Endothelial cell (in vitro differentiated cells): ENCODE data around the gene FAM76B. TPM values are rescaled to one million over a fixed set of nuclear protein-coding genes. Genes with fewer than 3 reads are reported as not detected.

ENCODE experiments used
- DNase-seq: peaks from one replicate; pipeline ENCODE4 v3.0.0; 2021; ENCODE audit warnings: low spot score
- H3K27ac Mint-ChIP-seq: one replicate; pipeline ENCODE4 v1.8.0; 2021; ENCODE audit warnings: mixed read lengths, inconsistent platforms; ENCODE audit not compliant: unreplicated experiment
- H3K27me3 Mint-ChIP-seq: one replicate; pipeline ENCODE4 v1.8.0; 2021; ENCODE audit warnings: mild to moderate bottlenecking, moderate library complexity, mixed read lengths, inconsistent platforms; ENCODE audit not compliant: unreplicated experiment
- H3K36me3 Mint-ChIP-seq: one replicate; pipeline ENCODE4 v1.8.0; 2021; ENCODE audit warnings: mild to moderate bottlenecking, low read depth, mixed read lengths, inconsistent platforms; ENCODE audit not compliant: unreplicated experiment
- H3K4me1 Mint-ChIP-seq: one replicate; pipeline ENCODE4 v1.8.0; 2021; ENCODE audit warnings: mild to moderate bottlenecking, mixed read lengths, inconsistent platforms; ENCODE audit not compliant: unreplicated experiment
- H3K4me3 Mint-ChIP-seq: one replicate; pipeline ENCODE4 v1.8.0; 2021; ENCODE audit warnings: mild to moderate bottlenecking, mixed read lengths, inconsistent platforms; ENCODE audit not compliant: unreplicated experiment
- H3K9me3 Mint-ChIP-seq: one replicate; pipeline ENCODE4 v1.8.0; 2021; ENCODE audit warnings: mixed read lengths, inconsistent platforms; ENCODE audit not compliant: unreplicated experiment
- total RNA-seq: library from RNA; stranded (reverse); fragmentation: NEBNext Ultra II Directional; extraction: Animal tissue kit (Norgen Biotek cat#: 25700); gene quantifications from one replicate; pipeline ENCODE4 v1.2.1, GENCODE V29; 2021; ENCODE audit not compliant: unreplicated experiment
- TF ChIP-seq, protein P1 (sequence below): fragments of 200-600 bp; sonication (generic); IDR thresholded peaks from one replicate; pipeline ENCODE4 v1.5.0; 2021; ENCODE audit warnings: antibody characterized with exemption; ENCODE audit not compliant: unreplicated experiment

Gene FAM76B
- total RNA-seq, 1 donor from 2014 or later: 24.2 TPM

DNA sequence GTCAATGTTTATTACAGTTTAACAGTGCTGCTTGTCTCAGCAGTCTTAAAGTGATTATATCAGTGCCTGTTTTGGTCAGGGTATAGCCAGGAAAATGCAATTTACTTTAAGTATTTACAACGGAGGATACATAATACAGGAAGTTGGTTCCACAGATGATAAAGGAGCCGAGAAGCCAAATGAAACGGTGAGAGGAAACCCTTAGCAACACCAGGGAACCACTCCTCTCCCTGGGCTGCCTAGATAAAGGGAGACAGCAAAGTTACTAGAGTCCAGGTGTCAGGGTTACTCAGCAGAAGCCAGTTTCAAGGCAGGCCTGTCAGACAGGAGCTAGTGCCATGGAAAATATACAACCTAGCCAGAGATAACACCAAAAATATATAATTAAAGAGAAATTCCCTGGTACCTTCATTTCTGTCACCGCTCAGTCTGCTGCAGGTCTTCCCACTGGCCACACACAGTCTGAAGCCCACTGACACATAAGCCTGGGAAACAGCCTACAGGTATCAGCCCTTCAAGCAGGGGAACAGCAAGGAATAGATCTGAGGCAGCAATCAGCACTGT is 55.5 kb downstream of the FAM76B start:
- H3K27ac Mint-ChIP-seq: peak overlapping the region; percentile 89
- H3K36me3 Mint-ChIP-seq: no peaks in the 10 kb centered on the region
- no peak for DNase-seq
- H3K4me3 Mint-ChIP-seq: no peak overlapping the region
- H3K4me1 Mint-ChIP-seq: peaks cover 17% of the 10 kb centered on the region
- H3K9me3 Mint-ChIP-seq: no peaks in the 10 kb centered on the region
- no peaks in the 10 kb centered on the region for H3K27me3 Mint-ChIP-seq
- TF ChIP-seq, protein P1, sequence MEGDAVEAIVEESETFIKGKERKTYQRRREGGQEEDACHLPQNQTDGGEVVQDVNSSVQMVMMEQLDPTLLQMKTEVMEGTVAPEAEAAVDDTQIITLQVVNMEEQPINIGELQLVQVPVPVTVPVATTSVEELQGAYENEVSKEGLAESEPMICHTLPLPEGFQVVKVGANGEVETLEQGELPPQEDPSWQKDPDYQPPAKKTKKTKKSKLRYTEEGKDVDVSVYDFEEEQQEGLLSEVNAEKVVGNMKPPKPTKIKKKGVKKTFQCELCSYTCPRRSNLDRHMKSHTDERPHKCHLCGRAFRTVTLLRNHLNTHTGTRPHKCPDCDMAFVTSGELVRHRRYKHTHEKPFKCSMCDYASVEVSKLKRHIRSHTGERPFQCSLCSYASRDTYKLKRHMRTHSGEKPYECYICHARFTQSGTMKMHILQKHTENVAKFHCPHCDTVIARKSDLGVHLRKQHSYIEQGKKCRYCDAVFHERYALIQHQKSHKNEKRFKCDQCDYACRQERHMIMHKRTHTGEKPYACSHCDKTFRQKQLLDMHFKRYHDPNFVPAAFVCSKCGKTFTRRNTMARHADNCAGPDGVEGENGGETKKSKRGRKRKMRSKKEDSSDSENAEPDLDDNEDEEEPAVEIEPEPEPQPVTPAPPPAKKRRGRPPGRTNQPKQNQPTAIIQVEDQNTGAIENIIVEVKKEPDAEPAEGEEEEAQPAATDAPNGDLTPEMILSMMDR: no peak

DNA sequence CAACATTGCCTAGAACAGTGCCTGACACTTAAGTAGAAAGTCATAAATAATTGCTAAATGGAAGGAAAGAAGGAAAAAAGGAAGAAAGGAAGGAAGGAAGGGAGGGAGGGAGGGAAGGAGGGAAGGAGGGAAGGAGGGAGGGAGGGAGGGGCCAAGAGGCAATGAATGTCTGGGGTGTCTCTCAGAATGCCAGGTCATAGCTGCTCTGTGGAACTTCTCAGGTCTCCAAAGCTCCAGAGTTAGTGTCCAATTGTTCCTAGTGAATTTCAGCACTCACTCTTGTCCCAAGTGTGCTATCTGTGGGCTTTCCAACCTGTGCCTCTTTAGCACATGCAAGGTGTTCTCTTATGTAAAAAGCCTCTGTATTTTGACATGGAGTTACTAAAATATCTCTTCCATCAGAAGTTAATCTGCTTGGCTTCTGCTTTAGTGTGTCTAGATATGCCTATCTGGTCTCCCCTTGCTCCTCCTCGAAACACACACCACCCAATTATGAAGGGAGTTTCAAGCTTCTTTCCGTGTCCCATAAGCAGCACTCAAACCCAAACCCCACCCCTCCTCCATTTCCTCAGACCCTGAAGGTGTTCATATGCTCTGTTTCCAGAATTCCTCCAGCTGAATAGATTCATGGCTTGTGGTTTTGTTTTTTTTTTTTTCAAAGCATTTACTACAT is 56.5 kb downstream of the FAM76B start:
- DNase-seq: no peak
- Mint-ChIP-seq H3K4me3 (no peak overlapping the region), H3K36me3 (no peaks in the 10 kb centered on the region), H3K27me3 (no peaks in the 10 kb centered on the region), H3K4me1 (peaks cover 17% of the 10 kb centered on the region), H3K27ac (peak overlapping the region; percentile 25), H3K9me3 (no peaks in the 10 kb centered on the region)
- TF ChIP-seq, protein P1: no peak

DNA sequence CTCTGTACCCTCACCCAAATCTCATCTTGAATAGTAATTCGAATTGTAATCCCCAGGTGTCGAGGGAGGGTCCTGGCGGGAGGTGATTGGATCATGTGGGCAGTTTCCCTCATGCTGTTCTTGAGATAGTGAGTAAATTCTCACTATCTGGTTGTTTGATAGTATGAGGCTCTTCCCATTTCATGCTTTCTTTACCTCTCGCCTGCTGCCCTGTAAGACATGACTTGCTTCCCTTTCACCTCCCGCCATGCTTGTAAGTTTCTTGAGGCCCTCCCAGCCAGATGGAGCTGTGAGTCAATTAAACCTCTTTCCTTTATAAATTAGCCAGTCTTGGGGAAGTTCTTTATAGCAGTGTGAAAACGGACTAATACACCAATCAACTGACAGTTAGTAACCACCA is 60.1 kb downstream of the FAM76B start:
- no peak for DNase-seq
- H3K27me3 Mint-ChIP-seq: no peaks in the 10 kb centered on the region
- no peaks in the 10 kb centered on the region for H3K9me3 Mint-ChIP-seq
- H3K36me3 Mint-ChIP-seq: no peaks in the 10 kb centered on the region
- H3K4me3 Mint-ChIP-seq: no peak overlapping the region
- TF ChIP-seq, protein P1: no peak
- H3K27ac Mint-ChIP-seq: no peak overlapping the region
- peaks cover 16% of the 10 kb centered on the region for H3K4me1 Mint-ChIP-seq

DNA sequence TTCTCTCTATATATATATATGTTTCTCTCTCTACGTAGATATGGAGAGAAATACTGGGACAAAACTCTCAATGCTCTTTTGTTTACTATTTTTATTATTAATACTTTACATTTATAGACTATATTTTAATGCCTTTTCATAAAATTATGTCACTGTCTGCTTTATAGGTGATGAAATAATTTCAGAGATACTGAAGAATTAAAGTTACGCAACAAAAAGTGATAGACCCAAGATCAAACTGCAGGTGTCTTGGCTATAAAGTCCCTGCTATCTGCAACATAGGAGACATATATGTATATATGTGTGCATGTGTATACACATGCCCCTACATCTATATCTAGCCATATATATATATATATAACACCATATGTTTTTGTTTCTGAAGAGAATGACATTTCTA is 60.8 kb downstream of the FAM76B start:
- no peak for DNase-seq

DNA sequence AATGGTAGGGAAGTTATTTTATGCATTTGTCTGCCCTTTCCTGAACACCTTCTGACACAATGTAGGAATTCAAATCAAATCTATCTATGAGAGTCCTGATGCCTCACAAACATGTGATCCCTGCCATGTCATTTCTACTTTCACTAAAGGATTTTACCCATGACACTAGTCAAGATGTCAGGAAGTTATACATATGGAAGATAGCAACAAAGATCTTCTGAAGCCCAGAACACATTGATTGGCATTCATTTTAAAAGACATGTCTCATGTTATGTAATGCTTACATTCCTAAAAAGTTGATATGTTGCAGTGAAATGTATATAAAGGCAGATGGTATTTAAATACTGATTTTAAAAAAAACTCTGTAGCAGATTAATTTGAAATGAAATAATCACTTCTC is 61.5 kb downstream of the FAM76B start:
- Mint-ChIP-seq H3K36me3 (no peaks in the 10 kb centered on the region), H3K9me3 (no peaks in the 10 kb centered on the region), H3K27me3 (no peaks in the 10 kb centered on the region), H3K4me1 (peaks cover 5% of the 10 kb centered on the region), H3K4me3 (no peak overlapping the region), H3K27ac (no peak overlapping the region)
- TF ChIP-seq, protein P1: no peak
- DNase-seq: no peak

More for the DNA sequence above, 60.8 kb downstream of the FAM76B start:
- TF ChIP-seq, protein P1: no peak
- Mint-ChIP-seq H3K27ac (no peak overlapping the region), H3K9me3 (no peaks in the 10 kb centered on the region), H3K36me3 (no peaks in the 10 kb centered on the region), H3K4me1 (peaks cover 9% of the 10 kb centered on the region), H3K4me3 (no peak overlapping the region), H3K27me3 (no peaks in the 10 kb centered on the region)
